CD4-positive, alpha-beta T cell treated with Interleukin-2 at 100 ng/mL for 4 hours (primary cell): ENCODE measurements around the gene FAAP20.

Experiments used
- DNase-seq: peaks from one replicate; pipeline ENCODE4 v3.0.0-alpha.2; 2020; ENCODE audit warnings: low spot score

Gene FAAP20

DNA sequence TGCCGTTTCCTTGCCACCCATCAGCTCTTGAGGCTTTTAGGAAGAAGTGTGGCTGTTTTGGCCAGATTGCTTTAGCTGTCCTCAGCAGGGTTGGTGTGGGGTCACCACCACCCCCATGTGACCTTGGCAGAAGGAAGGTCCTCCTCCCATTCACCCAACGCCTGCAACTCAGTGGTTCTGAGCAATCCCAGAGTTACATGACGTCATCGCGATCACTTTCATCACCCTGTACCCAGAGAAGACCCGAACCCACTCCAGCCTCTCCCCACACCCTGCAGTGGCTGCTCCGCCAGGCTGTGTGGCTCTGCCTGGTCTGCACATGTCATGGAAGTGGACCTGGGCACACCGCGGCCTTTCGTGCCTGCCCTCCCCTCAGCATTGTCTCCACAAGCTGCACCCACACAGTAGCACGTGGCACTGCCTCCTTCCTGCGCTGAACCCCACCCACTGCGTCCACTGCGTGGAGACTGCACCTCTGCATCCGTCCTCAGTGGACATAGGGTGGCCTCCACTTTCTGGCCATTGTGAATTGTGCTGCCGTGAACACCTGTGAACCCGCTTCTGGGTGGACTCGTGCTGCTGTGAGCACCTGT, 16.5 kb downstream of the FAAP20 start:
- DNase-seq = no peak

DNA sequence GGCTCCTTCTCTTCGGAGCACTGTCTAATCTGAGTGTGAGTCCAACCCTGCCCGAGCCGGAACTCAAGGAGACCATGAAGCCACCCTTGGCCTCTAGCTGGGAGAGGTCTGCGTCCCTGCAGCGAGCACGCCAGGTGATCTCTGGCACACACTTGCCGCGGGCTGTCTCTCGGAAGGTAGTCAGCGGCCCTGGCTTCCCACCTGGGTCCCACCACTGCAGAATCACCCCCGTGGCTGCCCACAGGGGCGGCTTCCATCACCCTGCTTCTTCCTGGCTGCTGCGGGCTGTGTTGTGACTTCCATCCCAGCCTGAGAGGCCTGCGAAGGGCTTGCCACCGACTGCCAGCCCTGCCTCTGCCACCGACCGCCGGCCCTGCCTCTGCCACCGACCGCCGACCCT, 17.0 kb downstream of the FAAP20 start:
- no peak for DNase-seq

DNA sequence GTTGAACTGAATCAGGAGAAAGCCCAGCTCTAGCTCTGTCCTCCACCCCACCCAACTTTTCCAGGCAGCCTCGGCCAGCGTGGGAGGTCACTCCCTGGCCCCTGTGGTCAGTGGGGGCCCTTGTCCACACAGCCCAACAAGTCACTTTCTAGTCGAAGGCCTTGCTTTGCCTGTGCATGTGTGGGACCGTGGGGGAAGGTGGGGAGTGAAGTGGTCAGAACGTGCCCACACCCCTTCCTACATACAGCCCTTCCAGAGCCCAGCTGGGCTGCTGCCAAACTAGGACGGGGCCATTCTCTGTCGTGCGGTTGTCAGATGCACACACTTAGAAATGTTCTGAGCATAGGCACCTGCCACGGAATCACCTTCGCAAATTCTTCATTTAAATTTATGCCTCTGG, 18.0 kb downstream of the FAAP20 start:
- DNase-seq = no peak

DNA sequence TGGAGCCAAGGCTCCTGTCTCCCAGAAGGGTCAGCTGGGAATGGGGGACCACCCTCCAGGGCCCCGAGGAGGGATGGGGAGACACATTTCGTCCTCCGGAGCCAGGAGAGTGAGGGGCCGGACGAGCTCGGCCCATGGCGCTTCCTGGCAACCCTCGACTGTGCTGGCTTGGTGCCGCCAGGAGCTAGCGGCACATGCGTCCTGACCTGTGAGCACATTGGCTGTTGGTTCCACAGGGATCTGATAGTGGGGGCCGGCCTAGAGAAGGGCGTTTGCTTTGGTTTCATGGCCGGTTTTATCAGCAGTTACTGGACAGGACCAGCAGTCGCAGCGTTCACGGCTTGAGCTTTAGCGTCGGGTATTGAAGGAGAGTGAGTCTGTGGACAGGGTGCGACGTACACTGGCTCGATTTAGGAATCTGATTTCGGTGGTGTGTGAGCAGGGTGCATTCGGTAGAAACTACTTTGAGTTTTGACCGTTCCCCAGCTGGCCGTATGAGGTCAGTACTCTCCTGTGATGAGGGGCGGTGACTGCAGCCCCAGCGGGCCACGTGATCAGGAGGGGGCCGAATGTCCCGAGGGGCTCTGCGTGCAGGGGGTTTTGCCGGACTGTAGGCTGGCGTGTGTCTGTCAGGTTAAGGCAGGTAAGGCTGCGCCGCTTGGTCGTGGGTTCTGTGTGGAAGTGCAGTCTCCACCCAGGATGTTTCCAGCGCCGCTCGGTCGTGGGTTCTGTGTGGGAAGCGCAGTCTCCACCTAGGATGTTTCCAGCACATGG, 18.7 kb downstream of the FAAP20 start:
- no peak for DNase-seq

DNA sequence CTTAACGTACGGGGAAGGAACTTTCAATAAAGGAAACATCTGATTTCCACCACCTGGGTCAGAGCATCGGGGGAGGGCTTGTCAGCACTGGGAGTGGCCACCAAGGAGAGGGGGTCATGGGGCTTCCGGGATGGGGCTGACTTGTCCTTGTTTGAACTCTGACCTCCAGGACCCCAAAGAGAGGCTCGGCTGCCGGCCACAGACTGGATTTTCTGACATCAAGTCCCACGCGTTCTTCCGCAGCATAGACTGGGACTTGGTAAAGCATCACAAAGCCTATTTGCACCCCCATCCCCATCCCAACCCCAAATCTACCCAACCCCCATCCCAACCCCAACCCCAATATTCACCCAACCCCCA, 19.5 kb downstream of the FAAP20 start:
- DNase-seq = no peak

DNA sequence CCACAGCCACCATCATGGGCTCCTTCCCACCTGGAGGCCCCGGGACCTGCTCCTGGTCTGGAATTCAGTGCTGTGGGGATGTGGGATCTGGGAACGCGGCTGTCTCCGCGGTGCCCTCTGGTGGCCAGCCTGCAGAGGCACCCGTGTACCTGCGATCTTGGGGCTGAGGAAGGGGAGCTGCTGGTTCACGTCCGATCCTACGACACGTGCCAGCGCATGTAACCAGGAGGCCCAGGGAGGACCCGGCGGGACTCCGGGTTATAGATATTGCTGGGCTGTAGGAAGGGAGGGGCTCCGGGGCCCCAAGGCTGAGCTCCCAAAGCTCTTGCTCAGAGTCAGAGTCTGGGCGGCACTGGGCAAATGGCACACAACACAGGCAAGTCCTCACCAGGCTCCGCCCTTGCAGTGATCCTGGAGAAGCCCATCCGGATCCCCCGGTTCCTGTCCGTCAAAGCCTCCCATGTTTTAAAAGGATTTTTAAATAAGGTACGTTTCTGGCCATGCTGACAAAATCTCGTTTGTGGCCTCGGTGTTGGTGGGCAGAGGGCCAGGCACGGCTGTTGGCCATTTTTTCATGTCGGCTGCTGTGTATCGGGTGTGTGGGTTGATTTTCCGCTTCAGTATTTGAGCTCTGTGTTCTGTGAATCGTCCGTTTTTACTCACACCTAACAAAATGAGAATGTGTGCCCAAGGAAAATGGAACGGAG, 20.1 kb downstream of the FAAP20 start:
- DNase-seq = peak; percentile 34

DNA sequence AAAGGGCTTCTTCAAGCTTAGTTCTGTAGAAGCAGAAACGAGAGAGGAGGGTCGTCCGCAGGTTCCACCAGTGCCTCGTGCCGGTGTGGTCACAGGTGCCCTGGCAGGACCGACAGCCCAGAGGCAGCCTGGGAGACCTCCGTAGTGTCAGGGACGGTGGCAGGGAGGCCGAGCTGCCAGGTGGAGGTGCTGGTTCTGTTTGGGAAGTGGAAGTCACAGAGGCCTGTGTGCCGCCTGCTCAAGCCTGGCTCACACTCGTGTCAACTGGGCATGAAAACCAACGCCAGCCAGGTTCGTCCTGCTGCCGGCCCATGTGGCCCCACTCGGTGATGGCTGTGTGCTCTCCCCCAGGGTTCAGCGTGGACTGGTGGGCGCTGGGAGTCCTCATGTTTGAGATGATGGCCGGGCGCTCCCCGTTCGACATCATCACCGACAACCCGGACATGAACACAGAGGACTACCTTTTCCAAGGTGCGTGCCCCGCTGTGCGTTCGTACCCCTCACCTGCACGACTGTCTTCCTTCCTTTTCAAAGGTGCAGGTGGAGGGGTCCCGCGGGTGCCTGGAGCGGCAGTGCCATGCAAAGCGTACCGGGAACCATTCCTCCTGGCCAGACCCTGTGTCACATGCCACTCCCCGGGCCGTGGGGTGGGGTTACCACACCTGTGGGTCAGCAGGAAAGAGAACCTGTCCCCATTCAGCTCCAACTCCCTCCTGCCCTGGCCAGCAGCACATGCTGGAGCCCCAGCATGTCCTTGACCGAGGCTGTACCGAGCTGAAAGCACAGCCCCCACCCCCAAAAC, 20.8 kb downstream of the FAAP20 start:
- no peak for DNase-seq

DNA sequence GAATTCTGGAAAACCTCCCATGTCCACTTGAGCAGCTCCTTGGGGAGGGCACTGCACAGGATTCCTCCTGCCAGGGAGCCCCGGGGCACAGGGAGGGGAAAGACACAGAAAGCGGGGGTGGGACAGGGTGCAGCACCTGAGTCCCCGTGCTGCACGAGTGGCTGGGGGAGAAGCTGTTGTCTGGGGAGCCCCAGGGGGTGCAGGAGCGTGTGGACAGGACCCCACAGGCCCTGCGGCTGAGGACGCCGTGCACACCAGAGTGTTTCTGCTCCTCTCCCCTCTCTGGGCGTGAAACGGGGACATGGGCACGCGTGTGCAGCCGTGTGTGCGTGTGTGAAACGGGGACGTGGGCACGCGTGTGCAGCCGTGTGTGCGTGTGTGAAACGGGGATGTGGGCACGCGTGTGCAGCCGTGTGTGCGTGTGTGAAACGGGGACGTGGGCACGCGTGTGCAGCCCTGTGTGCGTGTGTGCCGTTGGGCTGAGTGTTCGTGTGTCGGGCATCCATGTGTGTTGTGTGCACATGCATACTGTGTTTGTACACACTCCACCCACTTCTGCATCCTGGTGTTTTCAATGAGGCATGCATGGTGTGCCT, 21.9 kb downstream of the FAAP20 start:
- DNase-seq = no peak

DNA sequence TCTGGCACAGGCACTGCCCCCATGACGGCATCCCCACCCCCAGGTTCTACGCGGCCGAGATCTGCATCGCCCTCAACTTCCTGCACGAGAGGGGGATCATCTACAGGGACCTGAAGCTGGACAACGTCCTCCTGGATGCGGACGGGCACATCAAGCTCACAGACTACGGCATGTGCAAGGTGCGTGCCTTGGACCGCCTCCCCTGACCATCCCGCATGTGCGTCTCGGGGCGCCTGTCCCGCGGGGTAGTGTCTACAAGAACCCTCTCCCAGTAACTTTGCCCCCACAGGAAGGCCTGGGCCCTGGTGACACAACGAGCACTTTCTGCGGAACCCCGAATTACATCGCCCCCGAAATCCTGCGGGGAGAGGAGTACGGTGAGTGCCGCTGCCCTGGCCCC, 22.6 kb downstream of the FAAP20 start:
- DNase-seq = no peak

DNA sequence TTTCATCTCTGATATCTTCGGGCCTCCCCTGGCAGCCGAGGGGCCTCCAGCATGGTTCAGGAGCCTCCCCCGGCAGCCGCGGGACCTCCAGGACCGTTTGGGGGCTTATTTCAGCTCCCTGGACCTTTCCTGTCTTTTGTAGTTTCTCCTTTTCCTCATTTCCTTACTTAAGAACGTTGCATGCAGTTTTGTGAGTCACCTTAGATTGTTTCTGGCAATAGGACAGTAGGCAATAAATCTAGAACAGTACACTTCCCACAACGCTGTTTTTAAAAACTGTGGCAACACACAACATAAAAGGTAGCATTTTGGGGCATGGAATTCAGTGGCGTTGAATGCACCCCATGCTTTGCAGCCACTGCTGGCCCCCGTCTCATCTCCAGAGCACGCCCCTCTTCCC, 24.4 kb downstream of the FAAP20 start:
- DNase-seq = no peak

DNA sequence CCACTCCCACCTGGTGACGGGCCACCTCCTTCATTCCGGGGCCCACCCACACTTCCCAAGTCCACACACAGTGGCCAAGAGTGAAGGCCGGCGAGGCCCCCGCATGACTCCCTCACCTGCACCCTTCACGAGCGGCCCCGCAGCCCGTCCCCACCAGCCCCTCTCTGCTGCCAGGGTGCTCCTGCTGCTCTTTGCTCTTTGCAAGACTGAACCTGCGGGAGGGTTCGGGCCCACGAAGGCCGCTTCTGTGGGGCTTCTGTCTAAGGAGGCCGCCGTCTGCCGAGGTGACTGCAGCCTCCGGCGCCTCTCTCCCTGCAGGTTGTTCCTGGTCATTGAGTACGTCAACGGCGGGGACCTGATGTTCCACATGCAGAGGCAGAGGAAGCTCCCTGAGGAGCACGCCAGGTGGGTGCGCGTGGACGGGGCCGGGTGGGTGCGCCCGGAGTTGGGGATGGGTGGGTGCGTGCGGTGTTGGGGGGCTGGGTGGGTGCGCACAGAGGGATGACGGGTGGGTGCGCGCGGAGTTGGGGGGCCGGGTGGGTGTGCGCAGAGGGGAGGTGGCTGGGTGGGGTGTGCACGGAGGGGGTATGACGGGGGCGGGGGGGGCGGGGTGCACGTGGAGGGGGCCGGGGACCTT, 25.3 kb downstream of the FAAP20 start:
- no peak for DNase-seq

DNA sequence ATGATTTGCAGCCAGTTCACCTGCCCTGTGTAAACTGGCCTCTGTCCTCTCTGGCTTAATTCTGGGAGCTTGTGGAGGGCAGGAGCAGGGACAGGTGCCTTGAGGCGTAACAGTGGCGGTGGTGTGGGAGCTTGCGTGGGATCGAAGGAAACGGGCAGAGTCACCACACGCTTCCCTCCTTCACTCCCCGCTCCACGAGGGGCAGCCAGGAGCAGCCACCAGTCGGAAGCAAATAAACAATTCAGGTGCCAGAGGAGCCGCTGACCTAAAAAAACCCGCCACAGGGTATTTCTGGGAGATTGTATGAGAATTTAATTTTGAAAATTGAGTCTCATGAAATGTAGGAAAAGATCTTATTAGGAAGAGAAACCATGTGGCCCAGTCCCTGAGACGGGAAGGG, 26.0 kb downstream of the FAAP20 start:
- DNase-seq = no peak

DNA sequence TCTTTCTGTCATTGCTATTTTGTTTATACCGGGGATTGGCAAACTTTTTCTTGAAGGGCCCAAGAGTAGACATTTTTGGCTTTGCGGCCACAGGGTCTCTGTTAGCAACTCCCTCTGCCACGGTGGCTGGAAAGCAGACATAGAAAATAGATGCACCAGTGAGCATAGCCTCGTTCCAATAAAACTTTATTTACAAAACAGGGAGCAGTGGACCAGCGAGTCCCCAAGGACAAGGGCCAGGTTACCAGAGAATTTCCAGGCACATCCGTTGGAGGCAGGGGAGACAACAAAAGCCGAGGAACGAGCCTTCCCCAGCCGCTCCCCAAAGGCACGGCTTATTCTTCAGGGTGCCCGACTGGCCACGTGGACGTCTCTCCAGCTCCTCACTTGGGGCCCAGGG, 26.5 kb downstream of the FAAP20 start:
- no peak for DNase-seq

DNA sequence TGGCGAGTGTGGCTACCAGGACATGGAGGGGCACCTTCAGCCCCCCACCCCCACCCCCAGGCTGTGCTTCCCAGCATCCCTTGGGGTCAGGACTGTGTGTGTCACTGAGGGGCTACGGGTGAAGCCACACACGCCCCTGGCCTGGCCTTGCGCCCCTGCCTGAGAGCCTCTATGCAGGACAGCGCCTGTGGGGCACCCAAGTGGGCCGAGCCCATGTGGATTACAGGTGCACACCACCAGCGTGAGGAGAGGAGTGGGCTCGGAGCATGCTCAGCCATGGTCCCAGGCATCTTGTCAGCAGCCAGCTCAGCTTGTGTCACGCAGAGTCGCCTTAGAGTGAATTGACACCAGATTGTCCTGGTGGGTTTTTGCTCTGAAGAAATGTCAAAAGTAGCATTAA, 27.9 kb downstream of the FAAP20 start:
- DNase-seq = no peak

DNA sequence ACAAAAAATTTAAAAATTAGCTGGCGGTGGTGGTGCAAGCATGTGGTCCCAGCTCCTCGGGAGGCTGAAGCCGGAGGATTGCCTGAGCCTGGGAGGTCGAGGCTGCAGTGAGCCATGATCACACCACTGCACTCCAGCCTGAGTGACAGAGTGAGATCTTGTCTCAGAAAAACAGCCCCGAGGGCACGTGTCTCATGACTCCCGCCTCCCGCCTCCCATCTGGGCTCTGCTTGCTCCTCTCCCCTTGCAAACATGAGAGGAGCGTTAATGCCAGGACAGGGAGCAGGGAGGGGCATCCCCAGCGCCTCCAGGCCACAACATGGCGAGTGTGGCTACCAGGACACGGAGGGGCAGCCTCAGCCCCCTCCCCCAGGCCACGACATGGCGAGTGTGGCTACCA, 28.3 kb downstream of the FAAP20 start:
- no peak for DNase-seq

DNA sequence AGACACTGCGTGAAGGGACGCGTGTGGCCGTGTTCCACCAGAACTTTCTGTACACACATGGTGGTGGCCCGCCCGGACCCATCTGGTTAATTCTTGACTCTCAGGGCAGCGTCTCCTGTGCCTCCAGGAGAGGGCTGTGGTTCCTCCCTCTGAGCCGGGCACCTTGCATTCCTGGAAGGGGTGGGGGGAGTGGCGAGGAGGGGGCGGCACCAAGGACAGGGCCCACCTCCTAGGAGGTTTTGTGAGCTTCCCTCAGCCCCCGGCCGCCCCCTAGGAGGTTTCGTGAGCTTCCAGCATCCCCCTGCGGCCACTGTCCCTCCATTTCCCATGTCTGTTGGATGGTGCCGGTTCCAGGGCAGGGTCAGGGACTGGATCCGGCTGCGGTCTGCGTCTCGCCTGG, 28.9 kb downstream of the FAAP20 start:
- no peak for DNase-seq

DNA sequence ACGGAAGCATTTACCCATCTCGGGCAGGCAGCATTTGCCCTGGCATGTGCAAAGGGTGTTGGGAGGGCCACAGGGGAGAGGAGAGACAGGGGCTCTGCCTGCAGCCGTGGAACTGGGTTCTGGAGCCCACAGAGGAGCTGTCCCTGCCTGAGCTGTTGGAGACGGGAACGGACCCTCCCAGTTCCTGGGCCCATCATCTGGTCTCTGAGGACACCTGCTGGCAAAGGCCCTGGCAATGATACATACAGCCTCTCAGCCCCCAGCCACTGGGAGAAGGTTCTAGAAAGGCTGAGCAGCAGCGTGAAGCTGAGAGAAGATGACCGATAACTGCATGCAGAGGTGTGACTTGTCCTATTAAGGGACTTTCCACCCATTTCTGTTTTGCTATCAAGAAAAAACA, 31.4 kb downstream of the FAAP20 start:
- DNase-seq = no peak

DNA sequence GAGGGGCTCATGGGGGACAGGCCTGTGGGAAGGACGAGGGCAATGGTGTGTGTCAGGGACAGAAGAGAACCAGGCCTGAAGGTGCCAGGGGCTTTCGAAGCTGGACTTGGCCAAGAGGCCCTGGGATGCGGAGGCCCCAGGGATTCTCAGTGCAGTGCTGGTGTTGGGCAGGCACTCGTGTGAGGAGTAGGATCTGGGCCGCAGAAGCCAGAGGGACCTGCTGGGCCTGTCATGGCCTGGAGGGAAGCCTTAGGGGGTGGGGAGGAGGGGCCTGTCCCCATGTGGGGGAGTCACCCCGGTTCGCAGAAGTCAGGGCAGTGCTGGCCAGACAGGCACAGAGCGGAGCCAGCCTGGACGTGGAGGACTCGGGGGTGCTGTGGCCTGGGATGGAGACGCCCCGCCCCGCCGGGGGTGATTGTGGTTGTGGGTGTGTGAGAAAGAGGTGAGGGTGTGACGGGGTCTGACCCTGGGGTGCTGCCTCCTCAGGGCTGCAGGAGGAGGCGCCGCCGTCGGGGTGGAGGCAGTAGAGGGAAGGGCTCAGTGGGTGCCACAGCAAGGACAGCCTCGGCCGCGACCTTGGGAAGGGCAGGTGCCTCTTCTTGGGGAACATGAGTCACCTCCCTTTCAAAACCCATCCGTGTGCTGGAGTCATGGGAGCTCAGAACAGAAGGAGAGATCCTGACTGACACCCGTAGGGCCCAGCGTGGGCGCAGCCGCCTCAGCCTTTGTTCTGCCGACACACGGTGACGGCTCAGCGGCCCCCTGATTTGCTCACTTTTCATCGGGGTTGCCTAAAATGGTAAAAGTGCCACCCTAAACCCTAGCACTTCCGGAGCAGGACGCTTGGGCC, 33.9 kb downstream of the FAAP20 start:
- no peak for DNase-seq

DNA sequence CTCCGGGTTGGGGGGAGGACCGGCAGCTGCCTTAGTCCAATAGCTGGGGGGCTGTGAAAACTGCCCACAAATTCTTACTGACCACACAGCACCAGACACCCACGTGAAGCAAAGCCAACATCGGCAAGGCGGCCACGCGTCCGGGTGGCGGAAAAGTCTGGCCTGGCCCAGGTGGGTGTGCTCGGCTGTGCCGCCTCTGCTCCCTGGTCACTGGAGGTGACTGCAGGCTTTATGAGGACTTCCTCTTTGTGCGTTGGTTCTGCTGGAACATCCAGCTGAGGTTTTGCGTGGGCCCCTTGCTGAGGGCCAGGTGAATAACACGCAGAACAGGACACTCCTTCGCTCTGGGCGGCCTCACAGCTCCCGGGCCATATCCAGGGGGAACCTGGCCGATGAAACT, 35.4 kb downstream of the FAAP20 start:
- DNase-seq = no peak

DNA sequence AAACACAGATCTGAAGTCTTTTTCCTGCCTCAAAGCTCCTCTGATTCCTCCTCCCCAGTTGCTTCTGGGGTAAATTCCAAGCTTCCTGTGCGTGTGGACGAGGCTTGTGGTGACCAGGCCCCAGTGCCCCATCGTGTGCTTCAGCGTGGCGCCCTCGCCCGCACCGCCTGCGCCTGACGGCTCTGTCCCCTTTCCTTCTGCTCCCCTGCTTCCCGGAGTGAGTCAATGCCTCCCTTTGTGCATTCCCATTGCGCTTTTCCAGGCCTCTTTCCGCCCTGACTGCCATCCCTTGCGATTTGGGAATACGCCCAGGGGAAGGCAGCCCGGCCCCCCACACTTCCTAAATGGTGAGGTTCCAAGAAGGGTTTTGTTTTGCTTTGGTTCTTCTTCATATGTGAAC, 36.3 kb downstream of the FAAP20 start:
- no peak for DNase-seq

DNA sequence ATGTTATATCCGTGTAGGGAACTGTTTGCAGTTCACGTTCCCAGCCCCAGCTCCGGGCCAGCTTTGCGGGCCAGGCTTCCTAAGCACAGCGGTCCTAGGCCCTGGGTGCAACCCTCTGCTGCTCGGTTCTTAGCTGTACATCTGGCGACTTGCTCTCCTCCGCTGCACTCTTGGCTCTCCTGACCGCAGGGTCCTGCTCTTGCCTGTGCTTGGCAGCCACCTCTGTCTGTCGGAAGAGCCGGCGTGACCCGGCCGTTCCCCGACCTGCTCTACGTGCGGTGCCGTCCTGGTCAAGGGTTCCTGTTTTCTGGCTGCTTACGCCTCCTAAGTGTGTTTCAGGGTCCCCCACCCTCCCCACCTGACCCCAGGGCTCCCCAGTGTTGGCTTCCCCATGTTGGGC, 36.7 kb downstream of the FAAP20 start:
- DNase-seq = no peak
